ENCODE results near the gene DLG2. TPM values are rescaled to one million over a fixed set of nuclear protein-coding genes. Genes with fewer than 3 reads are reported as not detected.

The DLG2 gene
- total and polyA plus RNA-seq, 11 donors, result 2.4 to 13.9 (median 7.1) TPM

GRCh38 chr11:83927422-83927821, 1699.7 kb downstream of the DLG2 start:
- ATAC-seq, result no peak
- 94 to 99% (median 97%) methylated on average over 1 of the region's 1 CpG for WGBS, 4 donors
- intact Hi-C loops (cut with DNase I), result no loop called here

GRCh38 chr11:83924795-83925542, 1702.2 kb downstream of the DLG2 start:
- 79 to 89% (median 84%) methylated on average over 6 of the region's 6 CpGs for WGBS, 4 donors
- no peak for DNase-seq
- intact Hi-C loops (cut with DNase I), result no loop called here

More at GRCh38 chr11:83927422-83927821, 1699.7 kb downstream of the DLG2 start:
- Histone ChIP-seq H3K4me1 (no peaks in the 10 kb centered on the region), H3K27me3 (no peaks in the 10 kb centered on the region), H3K36me3 (no peaks in the 10 kb centered on the region), H3K9me3 (peaks cover 0 to 6% (median 0%) of the 10 kb centered on the region in 12 donors), H3K4me3 (no peak overlapping the region), H3K27ac (no peak overlapping the region)
- TF ChIP-seq CTCF (IDR thresholded peaks at IDR 0.05) (no peak), POLR2A (IDR thresholded peaks at IDR 0.05) (no peak)
- no peak for DNase-seq

GRCh38 chr11:83923961-83924360, 1703.2 kb downstream of the DLG2 start:
- H3K36me3 ChIP-seq, result no peaks in the 10 kb centered on the region
- no peaks in the 10 kb centered on the region for H3K27me3 ChIP-seq
- TF ChIP-seq POLR2A (IDR thresholded peaks at IDR 0.05) (no peak), CTCF (IDR thresholded peaks at IDR 0.05) (no peak)
- intact Hi-C loops (cut with DNase I), result no loop called here
- H3K4me1 ChIP-seq, result no peaks in the 10 kb centered on the region
- 56 to 78% (median 68%) methylated on average over 1 of the region's 1 CpG for WGBS, 4 donors
- DNase-seq (no peak), ATAC-seq (no peak)
- no peak overlapping the region for H3K4me3 ChIP-seq
- no peak overlapping the region for H3K27ac ChIP-seq
- peaks cover 0 to 6% (median 0%) of the 10 kb centered on the region in 12 donors for H3K9me3 ChIP-seq

More at GRCh38 chr11:83924795-83925542, 1702.2 kb downstream of the DLG2 start:
- ATAC-seq, result no peak
- H3K9me3 ChIP-seq, result peaks cover 0 to 6% (median 0%) of the 10 kb centered on the region in 12 donors
- no peaks in the 10 kb centered on the region for H3K27me3 ChIP-seq
- no peaks in the 10 kb centered on the region for H3K4me1 ChIP-seq
- no peaks in the 10 kb centered on the region for H3K36me3 ChIP-seq
- TF ChIP-seq CTCF (IDR thresholded peaks at IDR 0.05) (no peak), POLR2A (IDR thresholded peaks at IDR 0.05) (no peak)
- no peak overlapping the region for H3K4me3 ChIP-seq
- no peak overlapping the region for H3K27ac ChIP-seq

GRCh38 chr11:83922953-83923352, 1704.2 kb downstream of the DLG2 start:
- H3K4me1 ChIP-seq, result peaks cover 0 to 3% (median 0%) of the 10 kb centered on the region in 12 donors
- TF ChIP-seq CTCF (IDR thresholded peaks at IDR 0.05), result no peak
- TF ChIP-seq POLR2A (IDR thresholded peaks at IDR 0.05), result no peak
- no peak overlapping the region for H3K27ac ChIP-seq
- peaks cover 0 to 6% (median 0%) of the 10 kb centered on the region in 12 donors for H3K9me3 ChIP-seq
- no peak for ATAC-seq
- no peaks in the 10 kb centered on the region for H3K36me3 ChIP-seq
- no peak overlapping the region for H3K4me3 ChIP-seq
- intact Hi-C loops (cut with DNase I), result no loop called here
- WGBS, 4 donors, result 52 to 72% (median 70%) methylated on average over 1 of the region's 1 CpG
- DNase-seq, result no peak
- H3K27me3 ChIP-seq, result no peaks in the 10 kb centered on the region
